PC-9 (cell line): ENCODE results near the gene TMEM47.

Experiments
- EZH2 ChIP-seq: fragments of 200-600 bp; sonication (generic); IDR thresholded peaks from 2 replicates; pipeline ENCODE4 v1.8.0; 2017; ENCODE audit warnings: antibody characterized with exemption, low read depth
- TF ChIP-seq, protein P1 (sequence below): fragments of 200-600 bp; sonication (generic); conservative IDR thresholded peaks from 2 replicates; pipeline ENCODE4 v1.6.1; 2017; ENCODE audit warnings: mixed run types, antibody characterized with exemption, mild to moderate bottlenecking, moderate library complexity

GRCh38 chrX:34656842-34657725, at the start of gene TMEM47:
- TF ChIP-seq EZH2: no peak
- TF ChIP-seq, protein P1, sequence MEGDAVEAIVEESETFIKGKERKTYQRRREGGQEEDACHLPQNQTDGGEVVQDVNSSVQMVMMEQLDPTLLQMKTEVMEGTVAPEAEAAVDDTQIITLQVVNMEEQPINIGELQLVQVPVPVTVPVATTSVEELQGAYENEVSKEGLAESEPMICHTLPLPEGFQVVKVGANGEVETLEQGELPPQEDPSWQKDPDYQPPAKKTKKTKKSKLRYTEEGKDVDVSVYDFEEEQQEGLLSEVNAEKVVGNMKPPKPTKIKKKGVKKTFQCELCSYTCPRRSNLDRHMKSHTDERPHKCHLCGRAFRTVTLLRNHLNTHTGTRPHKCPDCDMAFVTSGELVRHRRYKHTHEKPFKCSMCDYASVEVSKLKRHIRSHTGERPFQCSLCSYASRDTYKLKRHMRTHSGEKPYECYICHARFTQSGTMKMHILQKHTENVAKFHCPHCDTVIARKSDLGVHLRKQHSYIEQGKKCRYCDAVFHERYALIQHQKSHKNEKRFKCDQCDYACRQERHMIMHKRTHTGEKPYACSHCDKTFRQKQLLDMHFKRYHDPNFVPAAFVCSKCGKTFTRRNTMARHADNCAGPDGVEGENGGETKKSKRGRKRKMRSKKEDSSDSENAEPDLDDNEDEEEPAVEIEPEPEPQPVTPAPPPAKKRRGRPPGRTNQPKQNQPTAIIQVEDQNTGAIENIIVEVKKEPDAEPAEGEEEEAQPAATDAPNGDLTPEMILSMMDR: no peak
